Measurements from ENCODE around the gene USP37.

USP37 gene

DNA sequence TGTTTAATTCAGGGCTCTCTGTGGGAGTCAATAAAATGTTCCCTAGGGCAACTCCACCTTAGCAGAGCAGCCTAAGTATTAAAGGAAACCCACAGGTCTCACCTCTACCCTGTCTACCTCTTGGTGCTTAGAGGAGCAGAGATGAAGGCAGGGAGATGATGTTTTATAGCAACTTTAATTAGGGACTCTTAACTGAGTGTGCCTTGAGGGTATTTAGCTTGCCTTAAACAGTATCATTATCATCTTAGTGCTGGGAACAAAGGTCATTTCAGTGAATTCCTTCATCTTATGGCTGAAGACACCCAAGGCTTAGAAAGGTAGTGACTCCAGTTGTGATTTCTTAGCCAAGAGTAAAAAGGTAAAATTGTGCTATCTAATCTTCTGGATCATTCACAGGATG is 122.5 kb downstream of the USP37 start:
- H3K27me3 ChIP-seq (ENCODE audit: insufficient read depth, insufficient read length), result no peaks in the 10 kb centered on the region
- H3K36me3 ChIP-seq (ENCODE audit: insufficient read depth, insufficient read length, low read length), result peaks cover 40% of the 10 kb centered on the region
- no peak overlapping the region for H3K4me3 ChIP-seq (ENCODE audit: insufficient read length, low read depth)
- H3K9ac ChIP-seq (ENCODE audit: insufficient read length, low read depth), result no peak overlapping the region
- TF ChIP-seq SUZ12 (IDR thresholded peaks at IDR 0.05; ENCODE audit: extremely low read depth, insufficient read depth, insufficient read length), result no peak
- no peak for TF ChIP-seq ZNF274 (IDR thresholded peaks at IDR 0.05; ENCODE audit: low read depth, low read length)
- TF ChIP-seq YY1 (IDR thresholded peaks at IDR 0.05; ENCODE audit: insufficient read depth, insufficient read length), result no peak
- DNase-seq (ENCODE audit: low read depth, low spot score), result no peak
- no peaks in the 10 kb centered on the region for H3K9me3 ChIP-seq (ENCODE audit: insufficient read depth, low read length)
- H3K4me1 ChIP-seq (ENCODE audit: insufficient read depth, insufficient read length), result no peaks in the 10 kb centered on the region

DNA sequence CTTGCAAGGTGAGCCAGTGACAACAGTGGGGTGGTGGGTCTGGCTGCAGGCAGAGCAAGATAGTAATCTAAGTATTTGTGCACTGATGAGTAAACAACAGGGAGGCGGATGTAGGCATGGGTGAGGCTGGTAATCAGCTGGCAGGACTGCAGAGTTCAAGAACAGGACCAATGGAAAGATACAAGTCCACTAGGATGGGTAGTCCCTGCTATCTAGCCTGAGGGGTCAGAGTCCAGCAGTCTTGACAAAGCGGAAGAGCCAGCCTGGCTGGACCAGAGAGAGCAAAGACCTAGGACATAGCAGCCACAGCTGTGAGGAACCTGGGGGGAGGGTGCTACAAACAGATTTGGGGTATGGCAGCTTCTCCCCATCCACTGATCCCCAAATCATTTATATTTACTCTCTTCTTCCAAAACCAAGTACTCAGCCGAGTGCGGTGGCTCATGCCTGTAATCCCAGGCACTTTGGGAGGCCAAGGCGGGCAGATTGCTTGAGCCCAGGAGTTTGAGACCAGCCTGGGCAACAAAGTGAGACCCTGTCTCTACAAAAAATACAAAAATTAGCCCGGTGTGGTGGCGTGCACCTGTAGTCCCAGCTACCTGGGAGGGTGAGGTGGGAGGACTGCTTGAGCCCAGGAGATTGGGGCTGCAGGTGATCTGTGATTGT is 123.3 kb downstream of the USP37 start:
- TF ChIP-seq ZNF274 (IDR thresholded peaks at IDR 0.05; ENCODE audit: low read depth, low read length) (no peak), SUZ12 (IDR thresholded peaks at IDR 0.05; ENCODE audit: extremely low read depth, insufficient read depth, insufficient read length) (no peak), YY1 (IDR thresholded peaks at IDR 0.05; ENCODE audit: insufficient read depth, insufficient read length) (no peak)
- Histone ChIP-seq H3K9me3 (ENCODE audit: insufficient read depth, low read length) (no peaks in the 10 kb centered on the region), H3K27me3 (ENCODE audit: insufficient read depth, insufficient read length) (no peaks in the 10 kb centered on the region), H3K9ac (ENCODE audit: insufficient read length, low read depth) (no peak overlapping the region), H3K36me3 (ENCODE audit: insufficient read depth, insufficient read length, low read length) (peaks cover 33% of the 10 kb centered on the region), H3K4me1 (ENCODE audit: insufficient read depth, insufficient read length) (no peaks in the 10 kb centered on the region), H3K4me3 (ENCODE audit: insufficient read length, low read depth) (no peak overlapping the region)
- no peak for DNase-seq (ENCODE audit: low read depth, low spot score)

DNA sequence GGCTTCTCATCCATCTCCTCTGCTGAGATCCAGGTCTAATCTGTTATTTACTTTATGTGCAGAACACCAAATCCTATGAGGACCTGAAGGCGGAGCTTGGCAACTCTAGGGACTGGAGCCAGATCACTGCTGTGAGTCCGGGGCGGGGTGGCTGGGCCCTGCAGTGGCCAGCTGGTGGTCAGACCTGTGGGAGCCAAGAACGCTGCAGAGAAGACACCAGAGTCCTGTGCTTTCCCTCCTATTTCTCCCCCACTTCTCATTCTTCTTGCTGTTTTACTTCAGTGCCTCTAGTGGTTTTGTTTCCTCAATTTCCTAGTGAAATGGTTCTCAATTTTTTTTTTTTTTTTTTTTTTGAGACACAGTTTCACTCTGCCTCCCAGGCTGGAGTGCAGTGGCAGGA is 129.6 kb downstream of the USP37 start:
- peaks cover 7% of the 10 kb centered on the region for H3K4me1 ChIP-seq (ENCODE audit: insufficient read depth, insufficient read length)
- H3K27me3 ChIP-seq (ENCODE audit: insufficient read depth, insufficient read length), result no peaks in the 10 kb centered on the region
- no peak for TF ChIP-seq ZNF274 (IDR thresholded peaks at IDR 0.05; ENCODE audit: low read depth, low read length)
- no peak for TF ChIP-seq YY1 (IDR thresholded peaks at IDR 0.05; ENCODE audit: insufficient read depth, insufficient read length)
- no peak for TF ChIP-seq SUZ12 (IDR thresholded peaks at IDR 0.05; ENCODE audit: extremely low read depth, insufficient read depth, insufficient read length)
- no peaks in the 10 kb centered on the region for H3K36me3 ChIP-seq (ENCODE audit: insufficient read depth, insufficient read length, low read length)
- H3K9me3 ChIP-seq (ENCODE audit: insufficient read depth, low read length), result no peaks in the 10 kb centered on the region
- H3K4me3 ChIP-seq (ENCODE audit: insufficient read length, low read depth), result no peak overlapping the region
- no peak for DNase-seq (ENCODE audit: low read depth, low spot score)
- no peak overlapping the region for H3K9ac ChIP-seq (ENCODE audit: insufficient read length, low read depth)

DNA sequence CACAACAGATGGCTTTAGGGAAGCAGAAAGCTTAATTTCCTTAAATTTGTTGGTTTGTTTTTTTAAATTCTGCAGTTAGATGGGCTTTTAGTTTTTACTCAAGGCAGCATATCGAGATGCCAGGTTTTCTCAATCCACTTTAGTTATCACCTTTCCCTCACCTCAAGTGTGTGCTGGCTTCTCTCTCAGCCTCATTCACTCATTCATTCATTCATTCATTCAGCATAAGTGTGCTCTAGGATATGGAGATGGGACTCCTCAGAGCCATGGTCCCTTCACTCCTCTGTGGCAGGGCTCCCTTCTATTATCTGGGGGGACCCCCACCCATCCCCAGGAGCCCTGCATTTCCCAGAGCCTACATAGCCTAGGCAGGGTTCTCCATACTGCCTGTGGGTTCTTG is 130.2 kb downstream of the USP37 start:
- no peak for DNase-seq (ENCODE audit: low read depth, low spot score)
- Histone ChIP-seq H3K4me3 (ENCODE audit: insufficient read length, low read depth) (no peak overlapping the region), H3K36me3 (ENCODE audit: insufficient read depth, insufficient read length, low read length) (no peaks in the 10 kb centered on the region), H3K9me3 (ENCODE audit: insufficient read depth, low read length) (no peaks in the 10 kb centered on the region), H3K9ac (ENCODE audit: insufficient read length, low read depth) (no peak overlapping the region), H3K27me3 (ENCODE audit: insufficient read depth, insufficient read length) (no peaks in the 10 kb centered on the region), H3K4me1 (ENCODE audit: insufficient read depth, insufficient read length) (peaks cover 7% of the 10 kb centered on the region)
- TF ChIP-seq YY1 (IDR thresholded peaks at IDR 0.05; ENCODE audit: insufficient read depth, insufficient read length) (no peak), SUZ12 (IDR thresholded peaks at IDR 0.05; ENCODE audit: extremely low read depth, insufficient read depth, insufficient read length) (no peak), ZNF274 (IDR thresholded peaks at IDR 0.05; ENCODE audit: low read depth, low read length) (no peak)

DNA sequence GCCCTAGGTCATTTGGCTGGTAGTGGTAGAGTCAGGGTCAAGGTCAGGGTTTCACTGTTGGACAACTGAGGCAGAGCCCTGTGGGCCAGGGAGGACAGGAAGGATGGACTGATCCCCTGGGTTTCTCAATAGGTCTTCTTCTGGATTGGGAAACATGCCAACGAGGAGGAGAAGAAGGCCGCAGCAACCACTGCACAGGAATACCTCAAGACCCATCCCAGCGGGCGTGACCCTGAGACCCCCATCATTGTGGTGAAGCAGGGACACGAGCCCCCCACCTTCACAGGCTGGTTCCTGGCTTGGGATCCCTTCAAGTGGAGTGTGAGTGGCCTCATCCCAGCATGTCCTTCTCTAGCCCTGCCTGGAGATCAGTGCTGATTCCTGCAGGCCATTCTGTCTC is 131.2 kb downstream of the USP37 start:
- no peaks in the 10 kb centered on the region for H3K27me3 ChIP-seq (ENCODE audit: insufficient read depth, insufficient read length)
- peaks cover 7% of the 10 kb centered on the region for H3K4me1 ChIP-seq (ENCODE audit: insufficient read depth, insufficient read length)
- H3K36me3 ChIP-seq (ENCODE audit: insufficient read depth, insufficient read length, low read length), result no peaks in the 10 kb centered on the region
- TF ChIP-seq SUZ12 (IDR thresholded peaks at IDR 0.05; ENCODE audit: extremely low read depth, insufficient read depth, insufficient read length) (no peak), ZNF274 (IDR thresholded peaks at IDR 0.05; ENCODE audit: low read depth, low read length) (no peak), YY1 (IDR thresholded peaks at IDR 0.05; ENCODE audit: insufficient read depth, insufficient read length) (no peak)
- no peak overlapping the region for H3K9ac ChIP-seq (ENCODE audit: insufficient read length, low read depth)
- H3K9me3 ChIP-seq (ENCODE audit: insufficient read depth, low read length), result no peaks in the 10 kb centered on the region
- H3K4me3 ChIP-seq (ENCODE audit: insufficient read length, low read depth), result no peak overlapping the region
- no peak for DNase-seq (ENCODE audit: low read depth, low spot score)

DNA sequence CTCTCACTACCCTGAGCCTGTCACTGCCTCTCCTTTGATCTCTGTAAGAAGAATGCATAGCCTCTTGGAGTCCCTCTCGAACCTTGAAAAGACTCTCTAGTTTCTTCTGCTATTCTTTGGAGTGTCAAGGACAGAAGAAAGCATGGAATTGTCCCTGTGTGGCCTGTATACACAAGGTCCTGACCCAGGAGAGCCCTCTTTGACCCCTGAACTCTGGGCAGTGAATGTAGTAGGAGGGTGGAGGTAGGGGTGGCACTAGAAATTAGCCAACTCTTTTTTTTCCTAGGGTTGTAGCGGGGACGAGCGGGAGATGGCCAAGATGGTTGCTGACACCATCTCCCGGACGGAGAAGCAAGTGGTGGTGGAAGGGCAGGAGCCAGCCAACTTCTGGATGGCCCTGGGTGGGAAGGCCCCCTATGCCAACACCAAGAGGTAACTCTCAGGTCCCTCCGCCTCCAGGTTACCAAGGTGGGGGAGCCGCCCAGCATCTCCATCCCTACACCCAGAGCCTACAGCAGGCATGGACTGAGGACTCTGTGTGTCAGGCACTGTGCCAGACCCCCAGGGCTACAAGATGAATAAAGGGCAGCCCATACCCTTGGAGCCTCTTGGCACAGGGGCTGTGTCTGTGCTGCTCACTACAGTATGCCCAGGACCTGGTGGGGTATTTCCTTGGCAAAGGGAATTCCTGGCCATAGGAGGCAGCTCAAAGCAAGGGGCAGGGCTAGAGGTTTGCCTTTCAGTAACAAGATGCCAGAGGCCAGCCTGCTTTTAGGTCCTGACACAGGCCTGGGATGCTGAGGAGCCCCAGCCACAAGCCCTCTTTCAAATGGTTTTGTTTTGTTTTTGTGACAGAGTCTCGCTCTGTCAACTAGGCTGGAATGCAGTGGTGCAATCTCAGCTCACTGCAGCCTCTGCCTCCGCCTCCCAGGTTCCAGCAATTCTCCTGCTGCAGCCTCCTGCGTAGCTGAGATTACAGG is 132.9 kb downstream of the USP37 start:
- no peak for TF ChIP-seq YY1 (IDR thresholded peaks at IDR 0.05; ENCODE audit: insufficient read depth, insufficient read length)
- no peak for TF ChIP-seq SUZ12 (IDR thresholded peaks at IDR 0.05; ENCODE audit: extremely low read depth, insufficient read depth, insufficient read length)
- TF ChIP-seq ZNF274 (IDR thresholded peaks at IDR 0.05; ENCODE audit: low read depth, low read length), result no peak
- Histone ChIP-seq H3K27me3 (ENCODE audit: insufficient read depth, insufficient read length) (no peaks in the 10 kb centered on the region), H3K4me3 (ENCODE audit: insufficient read length, low read depth) (no peak overlapping the region), H3K4me1 (ENCODE audit: insufficient read depth, insufficient read length) (peaks cover 7% of the 10 kb centered on the region), H3K9ac (ENCODE audit: insufficient read length, low read depth) (no peak overlapping the region), H3K9me3 (ENCODE audit: insufficient read depth, low read length) (no peaks in the 10 kb centered on the region), H3K36me3 (ENCODE audit: insufficient read depth, insufficient read length, low read length) (no peaks in the 10 kb centered on the region)
- no peak for DNase-seq (ENCODE audit: low read depth, low spot score)

DNA sequence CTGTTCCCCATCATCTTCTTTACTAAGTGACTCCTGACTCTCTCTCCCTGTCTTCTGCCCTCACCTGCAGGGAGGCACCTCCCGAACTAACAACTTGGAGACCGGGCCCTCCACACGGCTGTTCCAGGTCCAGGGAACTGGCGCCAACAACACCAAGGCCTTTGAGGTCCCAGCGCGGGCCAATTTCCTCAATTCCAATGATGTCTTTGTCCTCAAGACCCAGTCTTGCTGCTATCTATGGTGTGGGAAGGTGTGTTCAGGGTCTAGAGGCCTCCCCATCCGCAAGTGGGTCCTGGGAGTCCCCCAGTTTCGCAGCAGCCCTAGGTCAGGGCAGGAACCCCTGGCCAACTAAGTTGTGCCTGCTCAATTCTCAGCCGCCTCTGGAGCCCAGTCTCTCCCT is 133.7 kb downstream of the USP37 start:
- TF ChIP-seq SUZ12 (IDR thresholded peaks at IDR 0.05; ENCODE audit: extremely low read depth, insufficient read depth, insufficient read length), result no peak
- no peak for TF ChIP-seq ZNF274 (IDR thresholded peaks at IDR 0.05; ENCODE audit: low read depth, low read length)
- TF ChIP-seq YY1 (IDR thresholded peaks at IDR 0.05; ENCODE audit: insufficient read depth, insufficient read length), result no peak
- Histone ChIP-seq H3K4me1 (ENCODE audit: insufficient read depth, insufficient read length) (peaks cover 7% of the 10 kb centered on the region), H3K27me3 (ENCODE audit: insufficient read depth, insufficient read length) (no peaks in the 10 kb centered on the region), H3K4me3 (ENCODE audit: insufficient read length, low read depth) (no peak overlapping the region), H3K9ac (ENCODE audit: insufficient read length, low read depth) (no peak overlapping the region), H3K9me3 (ENCODE audit: insufficient read depth, low read length) (no peaks in the 10 kb centered on the region), H3K36me3 (ENCODE audit: insufficient read depth, insufficient read length, low read length) (no peaks in the 10 kb centered on the region)
- DNase-seq (ENCODE audit: low read depth, low spot score), result no peak

Measured in NT2/D1 (cell line).